Keratinocyte (primary cell): ENCODE data around the gene ELANE.

Experiments used
- EZH2 ChIP-seq: IDR thresholded peaks from one replicate; pipeline ENCODE4 v1.6.1; 2012; ENCODE audit warnings: inconsistent platforms, mild to moderate bottlenecking, low read length, moderate library complexity
- TF ChIP-seq, protein P1 (sequence below), 3 experiments: IDR thresholded peaks in 1 of 3; conservative IDR thresholded peaks in 1 of 3; optimal IDR thresholded peaks in 1 of 3; 2 replicates in 2 of 3; 3 replicates in 1 of 3; pipeline versions ENCODE3 to v1.5.1; 2011; ENCODE audit warnings: low read length in 3 of 3, mild to moderate bottlenecking in 3 of 3, moderate library complexity in 2 of 3, control low read depth in 1 of 3, inconsistent platforms in 1 of 3; ENCODE audit not compliant: insufficient read depth in 2 of 3; ENCODE audit errors: extremely low read depth in 1 of 3

- TF ChIP-seq EZH2, result no peak
- TF ChIP-seq, protein P1, sequence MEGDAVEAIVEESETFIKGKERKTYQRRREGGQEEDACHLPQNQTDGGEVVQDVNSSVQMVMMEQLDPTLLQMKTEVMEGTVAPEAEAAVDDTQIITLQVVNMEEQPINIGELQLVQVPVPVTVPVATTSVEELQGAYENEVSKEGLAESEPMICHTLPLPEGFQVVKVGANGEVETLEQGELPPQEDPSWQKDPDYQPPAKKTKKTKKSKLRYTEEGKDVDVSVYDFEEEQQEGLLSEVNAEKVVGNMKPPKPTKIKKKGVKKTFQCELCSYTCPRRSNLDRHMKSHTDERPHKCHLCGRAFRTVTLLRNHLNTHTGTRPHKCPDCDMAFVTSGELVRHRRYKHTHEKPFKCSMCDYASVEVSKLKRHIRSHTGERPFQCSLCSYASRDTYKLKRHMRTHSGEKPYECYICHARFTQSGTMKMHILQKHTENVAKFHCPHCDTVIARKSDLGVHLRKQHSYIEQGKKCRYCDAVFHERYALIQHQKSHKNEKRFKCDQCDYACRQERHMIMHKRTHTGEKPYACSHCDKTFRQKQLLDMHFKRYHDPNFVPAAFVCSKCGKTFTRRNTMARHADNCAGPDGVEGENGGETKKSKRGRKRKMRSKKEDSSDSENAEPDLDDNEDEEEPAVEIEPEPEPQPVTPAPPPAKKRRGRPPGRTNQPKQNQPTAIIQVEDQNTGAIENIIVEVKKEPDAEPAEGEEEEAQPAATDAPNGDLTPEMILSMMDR (optimal IDR thresholded peaks at IDR 0.05 in 1 of 3, IDR thresholded peaks at IDR 0.05 in 1 of 3, conservative IDR thresholded peaks at IDR 0.05 in 1 of 3; ENCODE audit: extremely low read depth in 1 of 3, insufficient read depth in 2 of 3, low read length in 3 of 3), result no peak
Measured at GRCh38 chr19:805166-805551, 46.9 kb upstream of the ELANE start.
